GM19035 (cell line): ENCODE data around the gene CDKN2AIP.
"Not testable (repeated sequence)": the region's sequence is repeated elsewhere in the genome, so short reads cannot be mapped to it uniquely, and the experiment has no call there.

Experiments
- ATAC-seq: cut with Tn5 transposase; IDR thresholded peaks from one replicate; pipeline ENCODE4 v1.9.1; 2021; ENCODE audit not compliant: unreplicated experiment

The CDKN2AIP gene

DNA sequence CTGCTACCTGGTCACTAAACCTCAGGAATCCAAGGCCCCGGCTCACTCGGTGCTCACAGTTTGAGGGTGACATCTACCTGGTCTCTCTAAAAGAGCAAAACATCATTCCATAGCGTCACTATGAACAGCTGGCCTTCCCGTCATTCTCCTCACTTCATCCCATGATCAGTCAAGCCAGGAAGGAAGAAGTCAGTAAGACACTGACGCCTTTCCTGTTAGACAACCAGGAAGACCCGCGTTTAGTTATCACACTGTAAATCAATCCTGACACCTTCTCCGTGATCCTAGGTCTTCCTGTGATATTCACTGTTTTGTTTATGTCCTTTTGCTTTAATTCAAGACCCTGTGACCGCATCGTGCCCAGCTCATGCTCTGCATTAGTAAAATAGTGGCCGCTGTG, 31.6 kb upstream of the CDKN2AIP start:
- ATAC-seq: no peak

DNA sequence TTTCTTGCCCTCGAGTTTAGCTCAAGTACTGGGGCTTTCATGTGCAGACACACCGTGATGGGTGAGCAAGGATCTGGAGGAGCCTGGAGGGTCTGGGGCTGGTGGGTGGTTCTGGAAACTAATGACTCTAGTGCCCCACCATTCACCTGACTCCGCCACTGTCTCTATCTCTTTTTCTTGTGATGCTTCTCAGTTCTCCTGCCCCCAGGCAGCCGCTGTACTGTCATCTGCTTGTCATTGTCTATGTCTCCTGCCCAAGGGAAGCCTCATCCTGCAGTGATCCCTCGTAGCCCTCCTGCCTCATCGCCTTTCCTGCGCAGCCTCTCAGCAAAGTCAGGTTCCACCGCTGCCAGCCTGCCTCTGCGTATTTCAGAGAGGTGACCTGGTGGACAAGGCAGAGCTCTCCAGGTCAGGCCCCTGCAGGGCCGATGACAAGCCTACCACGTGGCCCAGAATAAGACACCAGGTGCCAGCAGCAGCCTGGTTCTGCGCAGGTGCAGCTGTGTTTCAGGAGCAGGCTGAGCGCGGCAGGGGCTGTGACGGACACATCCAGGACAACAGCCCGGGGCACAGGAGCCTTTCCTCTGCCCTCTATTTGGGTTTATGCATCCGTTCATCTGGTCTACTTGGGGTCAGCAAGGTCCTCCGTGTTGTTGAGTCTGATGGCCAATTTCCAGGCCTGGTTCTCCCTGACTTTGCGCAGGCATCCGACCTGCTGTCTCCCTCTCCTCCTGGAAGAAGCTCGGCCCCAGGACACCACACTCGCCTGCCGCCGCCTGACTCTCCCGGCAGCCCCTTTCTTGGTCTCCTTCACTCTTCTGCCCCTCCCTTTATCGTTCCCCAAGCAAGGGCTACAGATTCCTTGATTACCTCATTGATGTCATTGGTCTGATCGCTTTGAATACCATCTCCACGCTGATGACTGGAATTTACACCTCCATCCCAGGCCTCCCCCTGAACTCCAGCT, 30.9 kb upstream of the CDKN2AIP start:
- no peak for ATAC-seq

DNA sequence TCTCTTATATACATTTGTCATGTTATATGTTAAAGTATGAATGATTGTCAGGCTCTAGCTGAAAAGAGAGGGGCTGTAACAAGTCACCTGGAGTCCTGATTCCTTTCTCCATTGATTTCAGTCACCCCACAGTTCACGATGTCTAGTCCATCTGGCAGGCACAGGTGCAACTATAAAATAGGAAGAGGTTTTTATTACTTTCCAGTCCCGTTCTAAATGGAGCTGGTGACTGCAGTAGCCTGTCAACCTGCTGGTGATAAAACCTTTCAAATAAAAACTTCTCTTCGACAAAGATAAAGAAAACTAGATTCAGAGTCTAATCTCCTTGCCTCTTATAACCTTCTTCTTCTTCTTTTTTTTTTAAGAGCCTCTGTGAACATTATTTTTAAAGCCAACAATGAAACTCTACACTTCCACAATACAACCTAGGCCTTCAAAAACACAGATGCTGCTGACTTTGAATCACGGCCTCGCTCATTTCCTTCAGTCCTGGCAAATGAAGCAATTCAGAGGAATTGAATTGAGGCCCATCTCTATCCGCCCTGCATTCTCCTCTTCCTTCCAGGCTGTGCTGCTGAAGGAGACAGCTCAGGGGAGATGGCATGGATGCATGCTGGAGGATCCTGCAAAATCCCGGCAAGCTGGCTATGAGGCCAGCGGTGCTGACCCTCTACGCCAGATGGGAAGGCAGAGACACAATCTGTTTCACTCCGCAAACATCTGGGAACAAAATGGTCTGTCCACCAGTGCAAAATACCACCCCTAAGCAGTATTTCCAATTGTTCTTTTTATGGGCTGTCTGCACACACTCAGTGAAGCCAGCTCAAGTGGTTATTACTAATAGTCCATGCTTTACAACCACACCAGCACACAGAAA, 27.3 kb upstream of the CDKN2AIP start:
- ATAC-seq: no peak

DNA sequence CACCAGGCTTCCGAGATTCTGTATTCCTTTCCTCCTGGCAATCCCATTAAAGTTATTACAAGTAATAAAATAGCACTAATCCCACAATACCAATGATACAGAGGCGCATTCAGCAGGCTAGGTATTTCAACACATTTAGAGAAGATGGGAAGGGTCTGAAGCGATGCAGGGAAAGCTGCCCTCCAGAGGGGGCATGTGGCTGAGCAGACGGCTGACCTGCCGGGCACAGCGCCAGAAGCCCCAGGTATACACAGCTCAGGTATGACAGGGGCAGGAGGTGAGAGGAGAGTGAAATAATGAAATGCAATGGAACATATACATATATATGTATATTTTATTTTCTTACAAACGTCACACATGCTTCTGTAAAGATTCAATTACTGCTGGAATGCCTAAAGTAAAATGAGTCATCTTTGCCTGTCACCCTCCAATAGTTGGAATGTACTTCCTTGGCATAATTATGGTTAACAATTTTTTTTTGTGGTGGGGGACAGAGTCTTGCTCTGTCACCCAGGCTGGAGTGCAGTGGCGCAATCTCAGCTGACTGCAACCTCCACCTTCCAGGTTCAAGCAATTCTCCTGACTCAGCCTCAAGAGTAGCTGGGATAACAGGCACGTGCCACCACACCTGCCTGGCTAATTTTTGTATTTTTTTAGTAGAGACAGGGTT, 21.3 kb upstream of the CDKN2AIP start:
- no peak for ATAC-seq

DNA sequence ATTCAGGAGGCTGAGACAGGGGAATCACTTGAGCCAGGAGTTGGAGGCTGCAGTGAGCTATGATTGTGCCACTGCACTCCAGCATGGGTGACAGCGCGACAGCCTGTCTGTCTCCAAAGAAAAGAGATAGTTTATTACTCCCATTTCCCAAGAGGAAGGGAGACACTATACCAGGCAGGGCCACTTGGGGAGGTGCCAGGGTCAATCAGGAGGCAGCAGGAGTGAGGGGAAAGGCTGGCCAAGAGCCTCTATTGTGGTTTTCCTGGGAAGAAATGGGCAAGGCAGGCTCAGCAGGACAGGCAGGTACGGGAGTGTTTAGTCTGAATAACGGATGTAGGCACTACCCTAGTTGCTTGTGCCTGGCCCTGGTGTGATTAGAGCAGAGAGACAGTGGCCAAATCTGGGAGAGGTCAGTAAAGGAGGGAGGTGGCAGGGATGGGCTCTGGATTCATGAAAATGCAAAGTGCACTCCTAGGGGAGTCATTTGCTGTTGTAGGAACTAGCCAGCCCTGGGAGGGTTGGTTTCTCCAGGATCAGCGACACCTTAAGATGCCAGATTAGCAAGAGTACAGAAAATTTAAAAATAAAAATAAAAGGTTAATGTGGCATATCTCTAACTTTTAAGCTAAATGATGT, 20.2 kb upstream of the CDKN2AIP start:
- no peak for ATAC-seq

DNA sequence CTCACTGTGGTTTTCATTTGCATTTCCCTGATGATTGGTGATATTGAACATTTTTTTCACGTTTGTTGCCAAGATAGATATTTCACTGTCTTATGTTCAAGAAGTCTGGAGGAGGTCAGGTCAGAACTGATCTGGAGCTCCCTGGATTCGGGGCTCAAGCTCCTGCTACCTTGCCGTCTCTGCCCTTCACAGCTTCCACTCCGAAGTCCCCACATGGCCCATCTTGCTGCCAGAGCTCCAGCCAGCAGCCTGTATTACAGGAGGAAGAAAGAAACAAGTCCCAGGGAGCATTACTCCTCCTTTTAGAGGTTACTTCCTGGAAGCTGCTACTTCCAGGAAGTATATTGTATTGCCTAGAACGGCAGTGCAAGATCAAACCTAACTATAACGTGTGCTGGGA, 17.9 kb upstream of the CDKN2AIP start:
- no peak for ATAC-seq

DNA sequence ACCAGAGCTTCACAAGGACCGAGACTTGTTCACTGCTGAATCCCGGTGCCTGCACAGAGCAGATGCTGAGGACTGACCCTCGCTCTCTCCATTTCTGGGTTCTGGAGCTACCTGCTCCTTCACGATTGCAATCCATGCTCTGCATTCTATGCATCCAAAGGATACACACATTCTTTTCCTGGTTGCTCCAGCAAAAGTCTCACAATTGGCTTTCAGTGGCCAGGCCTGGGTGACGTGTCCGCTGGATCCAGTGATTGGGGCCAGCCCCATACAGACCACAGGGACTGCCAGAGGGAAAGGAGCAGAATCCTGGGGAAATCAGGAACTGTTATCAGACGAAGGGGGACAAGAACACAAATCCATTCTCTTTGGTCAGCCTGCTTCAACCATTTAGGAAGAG, 14.9 kb upstream of the CDKN2AIP start:
- ATAC-seq: no peak

DNA sequence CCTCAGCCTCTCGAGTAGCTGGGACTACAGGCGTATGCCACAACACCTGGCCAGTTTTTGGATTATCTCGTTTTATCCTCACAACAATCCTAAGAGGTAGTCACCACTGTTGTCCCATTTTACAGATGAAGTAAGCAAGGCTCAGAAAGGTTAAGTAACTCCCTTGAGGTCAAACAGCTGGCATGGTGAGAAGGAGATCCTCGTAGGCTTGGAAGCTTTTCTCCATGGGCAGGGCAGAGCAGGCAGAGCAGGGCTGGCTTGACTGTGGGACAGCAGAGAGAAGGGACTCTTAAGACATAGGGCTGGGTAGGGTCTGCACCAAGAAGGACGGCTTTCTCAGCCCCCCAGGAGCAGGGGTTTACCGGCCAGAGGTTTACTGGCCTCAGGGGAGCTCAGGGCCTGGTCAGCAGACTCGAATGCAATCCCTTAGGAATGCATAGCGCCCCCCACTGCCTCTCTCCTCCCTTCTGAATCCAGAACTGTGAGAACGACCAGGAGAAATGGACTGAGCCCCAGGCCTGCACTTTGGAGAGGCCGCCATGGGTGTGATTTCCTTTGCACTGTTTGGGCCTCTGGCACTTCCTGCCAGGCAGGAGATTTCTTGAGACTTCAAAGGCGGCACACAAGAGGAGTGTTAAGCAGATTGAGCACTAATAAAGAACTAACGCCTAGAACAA, 14.0 kb upstream of the CDKN2AIP start:
- no peak for ATAC-seq

DNA sequence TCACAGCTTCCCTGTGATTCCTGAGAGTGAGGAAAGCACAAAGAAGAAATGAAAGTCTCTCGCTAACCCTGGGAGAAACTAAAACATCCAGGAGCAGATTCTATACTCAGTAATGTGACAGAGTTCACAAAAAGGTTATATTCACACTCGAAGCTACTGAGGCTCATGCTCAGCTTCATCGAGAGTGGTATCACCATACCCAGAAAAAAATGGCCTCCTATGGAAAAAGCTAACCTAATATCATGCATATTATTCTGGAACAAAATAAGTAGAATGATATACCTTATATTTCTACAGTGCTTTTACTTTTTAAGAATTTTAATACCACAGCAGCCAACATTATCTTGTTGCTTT, 13.5 kb upstream of the CDKN2AIP start:
- no peak for ATAC-seq

DNA sequence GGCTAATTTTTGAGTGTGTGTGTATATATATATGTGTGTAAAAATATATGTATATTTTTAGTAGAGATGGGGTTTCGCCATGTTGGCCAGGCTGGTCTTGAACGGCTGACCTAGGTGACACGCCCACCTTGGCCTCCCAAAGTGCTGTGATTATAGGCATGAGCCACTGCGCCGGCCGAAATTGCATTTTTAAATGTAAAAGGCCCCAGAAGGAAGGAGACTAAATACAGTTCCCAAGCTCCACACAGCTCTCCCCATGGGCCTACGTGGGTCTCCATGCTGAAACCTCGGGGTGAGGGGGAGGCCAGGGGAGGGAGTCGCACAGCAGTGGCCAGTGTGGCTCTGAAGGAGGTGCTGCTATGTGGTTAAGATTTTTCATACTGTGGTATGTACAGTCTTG, 12.8 kb upstream of the CDKN2AIP start:
- no peak for ATAC-seq

DNA sequence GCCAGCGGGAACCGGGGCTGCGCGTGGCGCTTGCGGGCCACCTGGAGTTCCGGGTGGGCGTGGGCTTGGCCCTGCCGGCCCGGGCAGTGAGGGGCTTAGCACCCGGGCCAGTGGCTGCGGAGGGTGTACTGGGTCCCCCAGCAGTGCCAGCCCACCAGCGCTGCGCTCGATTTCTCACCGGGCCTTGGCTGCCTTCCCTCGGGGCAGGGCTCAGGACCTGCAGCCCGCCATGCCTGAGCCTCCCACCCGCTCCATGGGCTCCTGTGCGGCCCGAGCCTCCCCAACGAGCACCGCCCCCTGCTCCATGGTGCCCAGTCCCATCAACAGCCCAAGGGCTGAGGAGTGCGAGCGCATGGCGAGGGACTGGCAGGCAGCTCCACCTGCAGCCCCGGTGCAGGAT, 11.3 kb upstream of the CDKN2AIP start:
- not testable (repeated sequence) for ATAC-seq

DNA sequence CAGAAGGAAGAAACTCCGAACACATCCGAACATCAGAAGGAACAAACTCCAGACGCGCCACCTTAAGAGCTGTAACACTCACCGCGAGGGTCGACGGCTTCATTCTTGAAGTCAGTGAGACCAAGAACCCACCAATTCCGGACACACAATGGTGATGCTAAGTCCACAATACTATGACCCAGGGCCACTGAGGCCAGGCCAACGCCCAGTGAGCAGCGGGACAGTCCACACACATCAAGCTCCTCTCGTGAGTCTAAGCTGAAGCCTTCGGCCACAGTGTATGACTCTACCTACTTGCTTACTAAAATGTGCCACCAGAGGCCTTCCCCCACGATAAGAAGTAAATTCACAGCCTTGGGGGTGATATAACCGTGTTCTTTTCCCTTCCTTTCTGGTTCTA, 10.2 kb upstream of the CDKN2AIP start:
- ATAC-seq: no peak

DNA sequence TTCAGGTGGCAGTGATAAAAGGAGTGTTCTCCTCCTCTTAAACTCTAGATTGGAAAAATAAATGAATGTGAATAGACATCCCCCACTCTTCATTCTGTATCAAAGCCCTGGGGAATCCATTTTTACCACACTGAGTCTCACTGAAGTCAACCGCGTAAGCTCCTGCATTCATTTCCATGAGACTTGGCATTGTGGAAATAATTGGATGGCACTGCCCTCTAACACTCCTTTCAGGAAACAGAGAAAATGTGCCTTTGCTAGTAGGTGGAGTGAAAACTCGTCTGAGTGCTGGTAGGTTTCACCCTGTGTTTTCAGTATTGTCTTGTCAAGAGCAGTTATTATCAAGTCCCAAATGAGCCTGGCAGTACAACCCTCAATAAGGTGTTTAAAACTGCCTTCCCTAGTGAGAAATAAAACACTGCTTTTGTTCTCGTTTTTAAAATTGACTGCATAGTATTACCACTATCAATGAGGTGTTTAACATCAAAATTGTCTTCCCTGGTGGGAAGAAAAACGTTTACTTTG, 9.7 kb upstream of the CDKN2AIP start:
- no peak for ATAC-seq

DNA sequence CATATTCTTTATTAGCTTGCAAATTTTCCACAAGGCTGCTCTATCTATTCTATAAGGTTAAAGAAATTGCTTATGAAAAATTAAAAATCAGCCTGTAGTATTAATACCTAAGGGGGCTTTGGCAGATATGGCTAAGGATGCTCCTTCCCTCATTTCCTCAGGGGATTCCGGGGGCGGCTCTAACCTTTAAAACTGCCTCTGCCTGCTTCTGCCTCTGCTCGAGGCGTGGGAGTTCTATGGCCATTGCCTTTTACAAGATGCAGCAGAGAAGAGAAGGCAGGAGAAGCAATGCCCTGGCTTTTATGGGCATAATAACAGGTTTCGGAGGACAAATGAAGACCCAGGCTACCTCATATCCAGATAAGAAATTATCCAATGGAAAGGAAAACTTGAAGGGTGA, 8.6 kb upstream of the CDKN2AIP start:
- no peak for ATAC-seq

DNA sequence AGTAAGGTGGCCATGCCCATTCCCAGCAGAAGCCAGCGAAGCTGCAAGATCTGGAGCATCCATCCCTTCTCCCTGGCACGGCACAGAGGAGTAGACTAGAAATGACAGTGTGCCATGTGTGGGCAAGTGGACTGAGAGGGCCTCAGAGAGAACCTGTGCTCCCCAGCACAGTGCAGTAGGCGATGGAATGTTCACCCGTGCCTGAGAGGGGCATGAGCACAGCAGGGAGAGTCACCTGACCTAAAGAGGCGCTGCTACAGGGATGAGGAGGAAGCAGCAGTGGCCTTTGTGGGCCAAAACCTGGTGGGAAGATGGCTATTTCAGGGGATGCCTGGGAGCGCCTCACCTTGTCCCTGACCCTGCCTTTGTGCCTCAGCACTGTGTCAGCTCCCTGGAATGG, 8.0 kb upstream of the CDKN2AIP start:
- ATAC-seq: no peak

DNA sequence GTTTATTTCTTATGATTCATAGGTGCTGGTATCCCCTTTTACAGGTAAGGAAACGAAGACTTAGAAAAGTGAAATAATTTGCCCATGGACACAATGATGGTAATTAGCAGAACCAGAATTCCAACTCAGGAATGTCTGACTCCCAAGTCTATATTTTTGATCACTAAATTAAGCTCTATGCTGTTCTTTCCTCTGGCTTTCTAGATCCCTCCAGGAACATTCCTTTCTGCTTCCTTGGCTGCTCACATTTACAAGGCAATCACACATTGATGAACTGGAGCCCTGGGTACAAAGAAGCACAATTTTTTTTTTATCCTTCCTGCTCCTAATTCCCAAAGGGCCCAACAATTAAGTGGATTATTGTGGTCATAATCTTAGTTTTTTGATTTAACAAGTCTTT, 7.0 kb upstream of the CDKN2AIP start:
- no peak for ATAC-seq

DNA sequence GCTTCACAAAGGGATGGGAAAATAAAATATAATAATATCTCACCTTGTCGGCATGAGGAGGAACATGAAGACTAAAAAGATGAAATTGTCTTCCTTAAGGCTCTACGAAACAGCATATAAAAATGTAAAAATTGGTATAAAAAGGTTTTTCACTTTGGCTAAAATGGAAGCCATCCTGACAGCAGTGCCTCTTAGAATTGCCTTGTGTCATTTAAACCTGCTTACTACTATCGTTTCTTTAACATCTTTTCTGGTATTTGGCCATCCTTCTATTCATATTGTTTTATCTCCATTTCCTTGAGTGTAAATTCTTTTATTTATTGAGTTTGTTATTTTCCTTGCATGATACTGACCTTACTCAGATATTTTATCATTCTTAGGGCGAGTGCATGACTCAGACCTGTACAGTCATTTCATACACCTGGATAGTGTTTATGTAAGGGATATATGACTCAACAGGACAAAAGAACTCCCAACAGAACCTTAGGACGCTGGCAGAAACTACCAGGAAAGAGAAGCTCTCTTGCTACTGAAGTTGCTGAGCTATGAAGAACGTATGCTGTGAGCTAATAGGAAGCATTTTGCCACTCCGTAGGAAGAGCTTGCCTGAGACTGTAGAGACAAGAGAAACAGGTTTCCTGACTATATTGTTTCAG, 5.8 kb upstream of the CDKN2AIP start:
- no peak for ATAC-seq

DNA sequence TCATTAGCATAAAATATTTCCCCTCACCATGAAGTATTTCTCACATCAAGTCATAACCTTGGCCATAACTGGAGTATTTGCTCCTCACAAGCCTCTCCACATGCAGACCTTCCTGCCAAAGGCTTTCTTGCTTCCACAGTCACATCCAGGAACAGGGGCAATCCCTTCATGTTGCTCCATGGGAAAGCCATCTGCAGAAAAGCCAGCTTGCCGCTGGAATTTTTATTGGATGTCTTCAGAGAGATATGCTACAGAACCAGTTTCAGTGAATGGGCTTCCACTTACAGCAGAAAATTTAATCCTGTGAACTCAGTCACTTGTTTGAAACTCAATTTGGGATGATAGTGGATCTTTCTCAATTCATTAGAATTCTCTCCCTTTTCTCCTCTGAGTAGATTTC, 3.2 kb upstream of the CDKN2AIP start:
- ATAC-seq: no peak

DNA sequence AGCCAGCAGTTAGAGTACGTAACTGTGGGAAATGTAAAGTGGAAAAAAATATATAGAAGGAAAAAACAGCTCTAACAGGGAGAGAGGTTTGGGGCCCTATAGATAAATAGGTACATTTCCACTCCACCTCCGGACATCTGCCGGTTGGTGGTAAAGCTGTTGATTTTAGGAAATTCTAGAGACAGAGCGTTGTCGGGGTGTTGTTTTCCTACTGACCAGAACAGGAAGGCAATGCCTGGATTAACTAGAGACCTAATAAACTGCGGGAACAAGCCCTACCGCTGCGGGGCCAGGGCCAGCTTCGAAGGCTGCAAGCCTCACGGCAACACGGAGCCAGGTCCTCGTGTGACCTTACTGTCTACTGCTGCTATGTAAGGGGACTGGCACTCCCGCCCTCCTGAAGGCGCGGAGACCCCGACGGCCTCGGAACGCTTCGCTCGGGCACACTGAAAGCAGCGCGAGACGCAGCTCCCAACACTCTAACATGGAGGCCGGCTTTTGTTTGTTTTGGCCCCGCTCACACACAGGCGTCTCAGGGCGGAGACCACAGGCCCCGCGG, 702 bp upstream of the CDKN2AIP start:
- ATAC-seq: no peak

DNA sequence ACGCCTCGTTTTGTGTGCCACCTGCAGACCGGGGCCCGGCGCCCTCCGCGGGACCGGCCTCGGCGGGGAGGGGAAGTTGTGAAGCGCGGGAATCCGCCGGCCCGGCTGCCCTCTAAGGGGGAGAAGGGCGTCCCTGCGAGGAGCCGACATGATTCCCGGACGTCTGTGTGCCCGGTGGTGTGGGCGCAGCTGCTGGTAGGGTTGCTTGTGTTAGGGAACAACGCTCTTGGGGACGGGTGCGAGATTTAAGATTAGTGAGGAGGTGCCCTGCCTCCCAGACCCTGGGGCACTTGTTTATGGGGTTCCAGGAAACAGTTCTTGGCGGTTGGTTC, 627 bp downstream of the CDKN2AIP start:
- peak; percentile 21 for ATAC-seq
